ENCODE data around the gene YTHDF2. TPM values are rescaled to one million over a fixed set of nuclear protein-coding genes. Genes with fewer than 3 reads are reported as not detected.

Gene YTHDF2
- total RNA-seq, 4 donors from 2014 or later = 39.3 to 53.3 (median 41.6) TPM

GRCh38 chr1:28737307-28738132 lies 780 bp downstream of the YTHDF2 start:
- under 1% methylated on average over 42 of the region's 53 CpGs for WGBS
- H3K4me1 ChIP-seq = peaks cover 40 to 59% (median 52%) of the 10 kb centered on the region in 4 donors
- H3K9me3 ChIP-seq = no peaks in the 10 kb centered on the region
- TF ChIP-seq POLR2AphosphoS5 (IDR thresholded peaks at IDR 0.05) (no peak), POLR2A (IDR thresholded peaks at IDR 0.05; ENCODE audit: low read depth) (no peak), EP300 (IDR thresholded peaks at IDR 0.05) (no peak)
- TF ChIP-seq, protein P1, sequence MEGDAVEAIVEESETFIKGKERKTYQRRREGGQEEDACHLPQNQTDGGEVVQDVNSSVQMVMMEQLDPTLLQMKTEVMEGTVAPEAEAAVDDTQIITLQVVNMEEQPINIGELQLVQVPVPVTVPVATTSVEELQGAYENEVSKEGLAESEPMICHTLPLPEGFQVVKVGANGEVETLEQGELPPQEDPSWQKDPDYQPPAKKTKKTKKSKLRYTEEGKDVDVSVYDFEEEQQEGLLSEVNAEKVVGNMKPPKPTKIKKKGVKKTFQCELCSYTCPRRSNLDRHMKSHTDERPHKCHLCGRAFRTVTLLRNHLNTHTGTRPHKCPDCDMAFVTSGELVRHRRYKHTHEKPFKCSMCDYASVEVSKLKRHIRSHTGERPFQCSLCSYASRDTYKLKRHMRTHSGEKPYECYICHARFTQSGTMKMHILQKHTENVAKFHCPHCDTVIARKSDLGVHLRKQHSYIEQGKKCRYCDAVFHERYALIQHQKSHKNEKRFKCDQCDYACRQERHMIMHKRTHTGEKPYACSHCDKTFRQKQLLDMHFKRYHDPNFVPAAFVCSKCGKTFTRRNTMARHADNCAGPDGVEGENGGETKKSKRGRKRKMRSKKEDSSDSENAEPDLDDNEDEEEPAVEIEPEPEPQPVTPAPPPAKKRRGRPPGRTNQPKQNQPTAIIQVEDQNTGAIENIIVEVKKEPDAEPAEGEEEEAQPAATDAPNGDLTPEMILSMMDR (IDR thresholded peaks at IDR 0.05) = no peak
- peak overlapping the region; percentile 91 to 95 (median 94) for H3K27ac ChIP-seq (replicated peaks in 1 of 4)
- peak overlapping the region; percentile 78 to 100 (median 86) for H3K4me3 ChIP-seq
- intact Hi-C loops (cut with DNase I) = loop anchor here (2.0 to 5.0 kb wide), 3 partner anchors 69 to 230 kb away; partner anchors contain the start of genes GMEB1, RCC1 and TAF12
- H3K36me3 ChIP-seq = peaks cover 17 to 44% (median 29%) of the 10 kb centered on the region in 4 donors
- no peak for DNase-seq (ENCODE audit: extremely low spot score)
- H3K27me3 ChIP-seq = no peaks in the 10 kb centered on the region

DNA sequence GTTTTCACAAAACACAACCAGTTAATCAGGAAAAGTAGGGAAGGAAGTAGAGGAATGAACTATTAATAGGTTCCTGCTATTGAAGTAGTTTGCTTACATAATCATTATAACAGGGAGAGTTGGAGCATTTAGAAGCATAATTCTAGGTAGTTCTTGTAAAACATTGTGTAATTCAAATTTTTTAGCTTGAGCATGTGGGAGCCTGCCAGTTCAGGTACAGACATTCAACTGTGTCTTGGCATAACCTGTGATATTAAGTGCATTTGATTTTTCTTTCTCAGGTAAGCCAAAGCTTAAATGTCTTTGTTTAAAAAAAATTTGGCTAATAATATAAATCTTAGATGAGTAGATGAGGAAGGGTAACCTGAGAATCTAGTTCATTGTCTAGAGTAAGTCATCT lies 3.4 kb downstream of the YTHDF2 start:
- TF ChIP-seq POLR2AphosphoS5 (IDR thresholded peaks at IDR 0.05) (no peak), EP300 (IDR thresholded peaks at IDR 0.05) (no peak), POLR2A (IDR thresholded peaks at IDR 0.05; ENCODE audit: low read depth) (no peak)
- TF ChIP-seq, protein P1 (IDR thresholded peaks at IDR 0.05) = no peak
- Histone ChIP-seq H3K27ac (replicated peaks in 1 of 4) (peak overlapping the region in 1 of 4 donors; percentile 23), H3K27me3 (no peaks in the 10 kb centered on the region), H3K36me3 (peaks cover 33 to 70% (median 53%) of the 10 kb centered on the region in 4 donors), H3K4me1 (peaks cover 49 to 78% (median 70%) of the 10 kb centered on the region in 4 donors), H3K9me3 (no peaks in the 10 kb centered on the region), H3K4me3 (no peak overlapping the region)
- intact Hi-C loops (cut with DNase I) = no loop called here
- DNase-seq (ENCODE audit: extremely low spot score) = no peak

DNA sequence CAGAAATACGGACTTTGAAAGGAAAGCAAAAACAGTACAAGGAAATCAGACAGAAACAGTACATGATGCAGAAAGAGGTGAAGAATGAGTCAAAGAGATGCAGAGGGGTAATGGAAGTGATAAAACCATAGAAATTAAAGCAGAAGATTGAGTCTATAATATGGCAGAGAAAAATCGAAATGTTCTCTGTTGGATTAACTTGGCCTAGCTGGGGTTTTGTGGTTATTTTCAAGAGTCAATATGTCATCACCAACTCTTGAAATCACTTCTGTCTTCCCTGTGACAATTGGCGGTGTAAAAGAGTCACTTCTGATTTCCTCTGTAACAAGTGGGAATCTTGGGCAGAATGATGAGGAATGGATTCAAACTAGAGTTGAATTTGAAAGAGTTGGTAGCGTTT lies 7.4 kb downstream of the YTHDF2 start:
- no peak for DNase-seq (ENCODE audit: extremely low spot score)
- no peak overlapping the region for H3K4me3 ChIP-seq
- WGBS = 79% methylated on average over 4 of the region's 4 CpGs
- TF ChIP-seq, protein P1 (IDR thresholded peaks at IDR 0.05) = no peak
- TF ChIP-seq POLR2AphosphoS5 (IDR thresholded peaks at IDR 0.05) (no peak), POLR2A (IDR thresholded peaks at IDR 0.05; ENCODE audit: low read depth) (no peak), EP300 (IDR thresholded peaks at IDR 0.05) (no peak)
- intact Hi-C loops (cut with DNase I) = no loop called here
- peaks cover 59 to 91% (median 84%) of the 10 kb centered on the region in 4 donors for H3K4me1 ChIP-seq
- no peak overlapping the region for H3K27ac ChIP-seq (replicated peaks in 1 of 4)
- no peaks in the 10 kb centered on the region for H3K27me3 ChIP-seq
- H3K9me3 ChIP-seq = no peaks in the 10 kb centered on the region
- H3K36me3 ChIP-seq = peaks cover 26 to 89% (median 45%) of the 10 kb centered on the region in 4 donors

- WGBS = 97% methylated on average over 5 of the region's 6 CpGs
- no peaks in the 10 kb centered on the region for H3K9me3 ChIP-seq
- peaks cover 57 to 91% (median 83%) of the 10 kb centered on the region in 4 donors for H3K4me1 ChIP-seq
- H3K36me3 ChIP-seq = peaks cover 22 to 75% (median 39%) of the 10 kb centered on the region in 4 donors
- intact Hi-C loops (cut with DNase I) = no loop called here
- no peaks in the 10 kb centered on the region for H3K27me3 ChIP-seq
- TF ChIP-seq, protein P1 (IDR thresholded peaks at IDR 0.05) = no peak
- no peak for TF ChIP-seq POLR2AphosphoS5 (IDR thresholded peaks at IDR 0.05)
- no peak for TF ChIP-seq EP300 (IDR thresholded peaks at IDR 0.05)
- no peak for TF ChIP-seq POLR2A (IDR thresholded peaks at IDR 0.05; ENCODE audit: low read depth)
- DNase-seq (ENCODE audit: extremely low spot score) = no peak
- H3K27ac ChIP-seq (replicated peaks in 1 of 4) = no peak overlapping the region
- no peak overlapping the region for H3K4me3 ChIP-seq
Observed at GRCh38 chr1:28745653-28746173, 9.0 kb downstream of the YTHDF2 start.
